GM12878 (cell line): ENCODE data around the gene MYH9. TPM values are rescaled to one million over a fixed set of nuclear protein-coding genes. Genes with fewer than 3 reads are reported as not detected.

Experiments used
- ATAC-seq: fragments of 200-7000 bp; cut with Tn5 transposase; 3 replicates; pipeline ENCODE4 v1.9.1; 2020; ENCODE audit warnings: mild to moderate bottlenecking, moderate library complexity
- BruUV-seq: library from RNA; stranded (reverse); fragments of 400-500 nt; replicated peaks from 2 replicates; lab custom pipeline; 2021; lab: Mats Ljungman, UMichigan
- CTCF ChIA-PET: fragments of 300-600 bp; sonication (Branson Sonifier 250); formaldehyde crosslinking; extraction: SDS; loops from one replicate; lab custom pipeline; 2021; ENCODE audit warnings: inconsistent platforms; lab: Yijun Ruan, JAX
- POLR2A ChIA-PET: fragments of 350-600 bp; formaldehyde crosslinking; extraction: SDS; loops from one replicate; lab custom pipeline; 2021; ENCODE audit warnings: inconsistent platforms; lab: Charles Lee
- RAD21 ChIA-PET: fragments of 300-600 bp; sonication (Branson Sonifier 250); formaldehyde crosslinking; loops from one replicate; lab custom pipeline; 2023; ENCODE audit warnings: antibody characterized with exemption; ENCODE audit not compliant: unreplicated experiment; lab: Charles Lee
- SMC1A ChIA-PET: fragments of 300-600 bp; sonication (Branson Sonifier 250); formaldehyde crosslinking; loops from one replicate; lab custom pipeline; 2023; ENCODE audit not compliant: unreplicated experiment, uncharacterized antibody; lab: Charles Lee
- DNase-seq: peaks from one replicate; pipeline ENCODE4 v3.0.0-alpha.2; 2011; ENCODE audit warnings: low read depth, low spot score
- FAIRE-seq: peaks from 3 replicates; lab custom pipeline; 2011; peaks lifted over from hg19 to GRCh38; lab: Jason Lieb, UNC
- H2AFZ ChIP-seq: 2 replicates; pipeline ENCODE4 v1.6.0; 2011; ENCODE audit warnings: low read depth, low read length, control low read depth; ENCODE audit not compliant: control insufficient read depth
- H3K27ac ChIP-seq: 2 replicates; pipeline ENCODE4 v1.5.1; 2011; ENCODE audit warnings: control low read depth; ENCODE audit not compliant: control insufficient read depth, insufficient read depth
- H3K27me3 ChIP-seq, 2 experiments: replicated peaks in 1 of 2; 2 replicates each; pipeline versions ENCODE4 v1.6.0 to v1.6.1; 2011; ENCODE audit warnings: low read length in 1 of 2; ENCODE audit not compliant: control insufficient read depth in 2 of 2, insufficient read depth in 2 of 2
- H3K36me3 ChIP-seq, 2 experiments: 2 replicates each; pipeline ENCODE4 v1.5.1; 2011; ENCODE audit warnings: low read length in 1 of 2; ENCODE audit not compliant: control insufficient read depth in 2 of 2, insufficient read depth in 2 of 2
- H3K4me1 ChIP-seq: 2 replicates; pipeline ENCODE4 v1.6.1; 2011; ENCODE audit warnings: mild to moderate bottlenecking, low read length, moderate library complexity, mixed read lengths; ENCODE audit not compliant: control insufficient read depth, insufficient read depth
- H3K4me2 ChIP-seq: 2 replicates; pipeline ENCODE4 v1.6.0; 2011; ENCODE audit warnings: control low read depth; ENCODE audit not compliant: control insufficient read depth, insufficient read depth
- H3K4me3 ChIP-seq: fragments of 200-600 bp; sonication (generic); 2 replicates; pipeline ENCODE4 v1.5.1; 2016
- H3K79me2 ChIP-seq: 2 replicates; pipeline ENCODE4 v1.6.0; 2011; ENCODE audit warnings: low read length; ENCODE audit not compliant: control insufficient read depth, insufficient read depth
- H3K9ac ChIP-seq: 2 replicates; pipeline ENCODE4 v1.8.0; 2011; ENCODE audit warnings: low read length, control low read depth, mixed read lengths; ENCODE audit not compliant: control insufficient read depth, insufficient read depth
- H3K9me3 ChIP-seq: replicated peaks from 3 replicates; pipeline ENCODE4 v1.5.1; 2011; ENCODE audit warnings: mild to moderate bottlenecking, low read length; ENCODE audit not compliant: control insufficient read depth, insufficient read depth
- H4K20me1 ChIP-seq: 2 replicates; pipeline ENCODE4 v1.6.0; 2011; ENCODE audit not compliant: control insufficient read depth, insufficient read depth
- ASH2L ChIP-seq: fragments of 300-600, 200-600 bp; sonication (generic); IDR thresholded peaks from 2 replicates; pipeline ENCODE4 v1.6.1; 2017; ENCODE audit warnings: low read depth, mild to moderate bottlenecking, borderline replicate concordance
- BCL11A ChIP-seq: IDR thresholded peaks from 2 replicates; pipeline ENCODE4 v1.6.1; 2011; ENCODE audit warnings: low read depth, low read length
- CREM ChIP-seq: IDR thresholded peaks from 2 replicates; pipeline ENCODE4 v1.6.1; 2014; ENCODE audit warnings: antibody characterized with exemption, low read depth
- E4F1 ChIP-seq: fragments of 450-650 bp; IDR thresholded peaks from 2 replicates; pipeline ENCODE4 v1.6.1; 2018; ENCODE audit warnings: borderline replicate concordance, mild to moderate bottlenecking; ENCODE audit not compliant: partially characterized antibody
- FOXK2 ChIP-seq: fragments of 450-650 bp; IDR thresholded peaks from 2 replicates; pipeline ENCODE4 v1.6.1; 2017; ENCODE audit warnings: mild to moderate bottlenecking, moderate library complexity
- MAX ChIP-seq: IDR thresholded peaks from 2 replicates; pipeline ENCODE4 v1.6.1; 2012; ENCODE audit warnings: low read depth, low read length, improper control_type of control experiment
- MEF2B ChIP-seq: fragments of 450-650 bp; IDR thresholded peaks from 2 replicates; pipeline ENCODE4 v1.6.1; 2018; ENCODE audit warnings: mild to moderate bottlenecking, moderate library complexity; ENCODE audit not compliant: partially characterized antibody, poor library complexity, severe bottlenecking
- MTA3 ChIP-seq: IDR thresholded peaks from 2 replicates; pipeline ENCODE4 v1.6.1; 2012; ENCODE audit warnings: low read length, inconsistent platforms, borderline replicate concordance
- RFX5 ChIP-seq: IDR thresholded peaks from 2 replicates; pipeline ENCODE4 v1.6.1; 2011; ENCODE audit warnings: low read depth, low read length, improper control_type of control experiment
- SIX5 ChIP-seq: IDR thresholded peaks from 2 replicates; pipeline ENCODE4 v1.6.1; 2011; ENCODE audit warnings: mild to moderate bottlenecking, low read depth, low read length, moderate library complexity; ENCODE audit not compliant: severe bottlenecking
- SRF ChIP-seq, 2 experiments: IDR thresholded peaks; 2 replicates each; pipeline ENCODE4 v1.6.1; 2011; ENCODE audit warnings: low read depth in 2 of 2, low read length in 2 of 2, mild to moderate bottlenecking in 1 of 2, moderate library complexity in 1 of 2
- STAT1 ChIP-seq: fragments of 450-650 bp; conservative IDR thresholded peaks from 2 replicates; pipeline ENCODE4 v1.6.1; 2014; ENCODE audit warnings: antibody characterized with exemption, mild to moderate bottlenecking
- TBL1XR1 ChIP-seq: IDR thresholded peaks from 2 replicates; pipeline ENCODE4 v1.6.1; 2012; ENCODE audit warnings: low read depth, low read length, improper control_type of control experiment
- ZBED1 ChIP-seq: IDR thresholded peaks from 2 replicates; pipeline ENCODE4 v1.6.1; 2016; ENCODE audit warnings: borderline replicate concordance
- WGBS: methylation state at CpG from one replicate; pipeline ENCODE4 v1.1.6; 2016; ENCODE audit warnings: low lambda C conversion rate; ENCODE audit not compliant: insufficient replicate concordance, insufficient coverage; ENCODE audit errors: missing lambda C conversion rate; 5-methylcytosine and 5-hydroxymethylcytosine counted together
- in situ Hi-C: fragments of 300-500 bp; cut with MboI; formaldehyde crosslinking; loops from 9 replicates; pipeline ENCODE4 v1.14.3; 2018; ENCODE audit warnings: mixed read lengths
- intact Hi-C: fragments of 100-400 bp; cut with micrococcal nuclease; formaldehyde crosslinking; loops from one replicate; pipeline ENCODE4 v1.14.2; 2022; ENCODE audit not compliant: unreplicated experiment
- polyA plus RNA-seq, 11 experiments: library from polyadenylated mRNA; depleted of rRNA in 4 of 11; unstranded in 6 of 11; stranded (reverse) in 5 of 11; fragments of >200 nt; fragmentation: Nextera tagmentation in 4 of 11; fragmentation: Illumina TruSeq in 1 of 11; extraction: Ambion mirVana in 4 of 11; extraction: Trizol in 1 of 11; gene quantifications; 1 replicate in 1 of 11; 2 replicates in 10 of 11; pipeline versions ENCODE4 v1.2.1 to v1.2.3, GENCODE V29; 2011 to 2016; ENCODE audit warnings: inconsistent platforms in 2 of 11, missing spikeins in 2 of 11, low read depth in 1 of 11
- total RNA-seq, 4 experiments: library from RNA; depleted of rRNA in 3 of 4; stranded (reverse); fragments of >200 nt in 3 of 4; fragmentation: Illumina TruSeq in 1 of 4; extraction: Trizol in 1 of 4; gene quantifications; 2 replicates each; pipeline versions ENCODE4 v1.2.1 to v1.2.3, GENCODE V29; 2013 to 2021

The MYH9 gene
- total and polyA plus RNA-seq, 10 of the 15 experiments (the other 5 are each of a cell fraction or from before 2014, with no cell fraction given) = 5.1 to 525 (median 145) TPM

- in situ Hi-C loops = no loop called here
- Histone ChIP-seq H4K20me1 (no peaks in the 10 kb centered on the region), H3K4me3 (peak overlapping the region; percentile 41; the same call in 1 of the 2 replicates), H3K27ac (peak overlapping the region; percentile 72), H3K4me1 (peaks cover 23% of the 10 kb centered on the region), H3K9me3 (no peaks in the 10 kb centered on the region), H3K9ac (peak overlapping the region; percentile 40; the same call in 1 of the 2 replicates), H2AFZ (no peak overlapping the region), H3K36me3 (peaks cover 0 to 20% of the 10 kb centered on the region in 2 experiments; a peak in 3 of 4 replicates), H3K27me3 (no peaks in the 10 kb centered on the region), H3K79me2 (peaks cover 16% of the 10 kb centered on the region), H3K4me2 (peak overlapping the region; percentile 54)
- DNase-seq (no peak), ATAC-seq (no peak), FAIRE-seq (no peak)
- ChIA-PET SMC1A (interaction anchor here (1.0 to 3.8 kb wide), 4 partner anchors 8 to 50 kb away, joined by 3 to 33 read pairs (median 3); partner anchors contain the start of gene APOL2), CTCF (interaction anchor here (0.8 to 13.2 kb wide), 4 partner anchors 8 to 43 kb away, joined by 3 to 153 read pairs (median 4); partner anchors contain the start of gene APOL2), RAD21 (interaction anchor here (12.0 kb wide), 1 partner anchor 19 kb away, joined by 100 read pairs; the partner anchor contains the start of gene APOL2), POLR2A (interaction anchor here (0.6 to 1.8 kb wide), 3 partner anchors 19 to 41 kb away, joined by 3 to 5 read pairs (median 3); partner anchors contain the start of gene APOL2)
- intact Hi-C loops = no loop called here
- WGBS = 77% methylated on average over 13 of the region's 13 CpGs
- no peak for TF ChIP-seq SIX5
- no peak for TF ChIP-seq TBL1XR1
- no peak for TF ChIP-seq ASH2L
- no peak for TF ChIP-seq RFX5
- no peak for TF ChIP-seq MTA3
- no peak for TF ChIP-seq E4F1
- TF ChIP-seq FOXK2 = no peak
- no peak for TF ChIP-seq ZBED1
- no peak for TF ChIP-seq BCL11A
- no peak for TF ChIP-seq MAX
- TF ChIP-seq MEF2B = no peak
- no peak for TF ChIP-seq STAT1
- no peak for TF ChIP-seq SRF (IDR thresholded peaks at IDR 0.05; ENCODE audit: low read depth in 2 of 2, low read length in 2 of 2)
- TF ChIP-seq CREM = no peak
- no TSS peak for BruUV-seq
These were observed 129.7 kb downstream of the MYH9 start for GRCh38 chr22:36257948-36258670.
